ENCODE results near the gene DNAJC27. TPM values are rescaled to one million over a fixed set of nuclear protein-coding genes. Genes with fewer than 3 reads are reported as not detected.

DNAJC27 gene
- polyA plus RNA-seq, 1 of the 3 experiments (the other 2 are of a cell fraction) = 2.4 TPM

DNA sequence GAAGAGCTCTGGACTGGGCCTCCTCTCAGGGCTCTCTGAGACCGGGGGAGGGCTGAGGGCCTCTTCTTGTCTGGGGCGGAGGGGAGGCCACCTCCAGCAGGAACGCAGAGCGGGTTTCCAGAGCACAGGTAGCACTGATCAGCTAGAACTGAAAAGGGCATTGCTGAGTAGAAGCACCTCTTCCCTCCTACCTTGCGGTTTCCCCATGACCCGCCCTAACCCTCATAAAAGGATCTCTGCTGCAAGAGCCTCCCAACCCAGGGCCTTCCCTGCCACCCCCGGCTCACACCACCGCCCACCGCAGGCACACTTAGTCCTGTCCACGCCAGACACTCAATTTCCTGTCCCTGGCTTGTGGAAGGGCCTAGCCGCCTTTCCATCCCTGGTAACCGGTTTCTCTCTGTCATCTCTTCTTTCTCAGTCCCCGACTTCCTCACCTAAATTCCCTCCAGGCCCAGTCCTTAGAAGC, 52.7 kb downstream of the DNAJC27 start:
- TF ChIP-seq MXI1 (IDR thresholded peaks at IDR 0.05; ENCODE audit: low read depth, low read length) (no peak), RFX5 (IDR thresholded peaks at IDR 0.05; ENCODE audit: low read length) (no peak)
- TF ChIP-seq, protein P1, sequence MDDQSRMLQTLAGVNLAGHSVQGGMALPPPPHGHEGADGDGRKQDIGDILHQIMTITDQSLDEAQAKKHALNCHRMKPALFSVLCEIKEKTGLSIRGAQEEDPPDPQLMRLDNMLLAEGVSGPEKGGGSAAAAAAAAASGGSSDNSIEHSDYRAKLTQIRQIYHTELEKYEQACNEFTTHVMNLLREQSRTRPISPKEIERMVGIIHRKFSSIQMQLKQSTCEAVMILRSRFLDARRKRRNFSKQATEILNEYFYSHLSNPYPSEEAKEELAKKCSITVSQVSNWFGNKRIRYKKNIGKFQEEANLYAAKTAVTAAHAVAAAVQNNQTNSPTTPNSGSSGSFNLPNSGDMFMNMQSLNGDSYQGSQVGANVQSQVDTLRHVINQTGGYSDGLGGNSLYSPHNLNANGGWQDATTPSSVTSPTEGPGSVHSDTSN (IDR thresholded peaks at IDR 0.05) = no peak
- TF ChIP-seq, protein P2, sequence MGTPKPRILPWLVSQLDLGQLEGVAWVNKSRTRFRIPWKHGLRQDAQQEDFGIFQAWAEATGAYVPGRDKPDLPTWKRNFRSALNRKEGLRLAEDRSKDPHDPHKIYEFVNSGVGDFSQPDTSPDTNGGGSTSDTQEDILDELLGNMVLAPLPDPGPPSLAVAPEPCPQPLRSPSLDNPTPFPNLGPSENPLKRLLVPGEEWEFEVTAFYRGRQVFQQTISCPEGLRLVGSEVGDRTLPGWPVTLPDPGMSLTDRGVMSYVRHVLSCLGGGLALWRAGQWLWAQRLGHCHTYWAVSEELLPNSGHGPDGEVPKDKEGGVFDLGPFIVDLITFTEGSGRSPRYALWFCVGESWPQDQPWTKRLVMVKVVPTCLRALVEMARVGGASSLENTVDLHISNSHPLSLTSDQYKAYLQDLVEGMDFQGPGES (IDR thresholded peaks at IDR 0.05; ENCODE audit: low read depth, low read length) = no peak
- TF ChIP-seq, protein P3, sequence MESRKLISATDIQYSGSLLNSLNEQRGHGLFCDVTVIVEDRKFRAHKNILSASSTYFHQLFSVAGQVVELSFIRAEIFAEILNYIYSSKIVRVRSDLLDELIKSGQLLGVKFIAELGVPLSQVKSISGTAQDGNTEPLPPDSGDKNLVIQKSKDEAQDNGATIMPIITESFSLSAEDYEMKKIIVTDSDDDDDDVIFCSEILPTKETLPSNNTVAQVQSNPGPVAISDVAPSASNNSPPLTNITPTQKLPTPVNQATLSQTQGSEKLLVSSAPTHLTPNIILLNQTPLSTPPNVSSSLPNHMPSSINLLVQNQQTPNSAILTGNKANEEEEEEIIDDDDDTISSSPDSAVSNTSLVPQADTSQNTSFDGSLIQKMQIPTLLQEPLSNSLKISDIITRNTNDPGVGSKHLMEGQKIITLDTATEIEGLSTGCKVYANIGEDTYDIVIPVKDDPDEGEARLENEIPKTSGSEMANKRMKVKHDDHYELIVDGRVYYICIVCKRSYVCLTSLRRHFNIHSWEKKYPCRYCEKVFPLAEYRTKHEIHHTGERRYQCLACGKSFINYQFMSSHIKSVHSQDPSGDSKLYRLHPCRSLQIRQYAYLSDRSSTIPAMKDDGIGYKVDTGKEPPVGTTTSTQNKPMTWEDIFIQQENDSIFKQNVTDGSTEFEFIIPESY (IDR thresholded peaks at IDR 0.05; ENCODE audit: borderline replicate concordance, low read depth) = no peak
- TF ChIP-seq, protein P4, sequence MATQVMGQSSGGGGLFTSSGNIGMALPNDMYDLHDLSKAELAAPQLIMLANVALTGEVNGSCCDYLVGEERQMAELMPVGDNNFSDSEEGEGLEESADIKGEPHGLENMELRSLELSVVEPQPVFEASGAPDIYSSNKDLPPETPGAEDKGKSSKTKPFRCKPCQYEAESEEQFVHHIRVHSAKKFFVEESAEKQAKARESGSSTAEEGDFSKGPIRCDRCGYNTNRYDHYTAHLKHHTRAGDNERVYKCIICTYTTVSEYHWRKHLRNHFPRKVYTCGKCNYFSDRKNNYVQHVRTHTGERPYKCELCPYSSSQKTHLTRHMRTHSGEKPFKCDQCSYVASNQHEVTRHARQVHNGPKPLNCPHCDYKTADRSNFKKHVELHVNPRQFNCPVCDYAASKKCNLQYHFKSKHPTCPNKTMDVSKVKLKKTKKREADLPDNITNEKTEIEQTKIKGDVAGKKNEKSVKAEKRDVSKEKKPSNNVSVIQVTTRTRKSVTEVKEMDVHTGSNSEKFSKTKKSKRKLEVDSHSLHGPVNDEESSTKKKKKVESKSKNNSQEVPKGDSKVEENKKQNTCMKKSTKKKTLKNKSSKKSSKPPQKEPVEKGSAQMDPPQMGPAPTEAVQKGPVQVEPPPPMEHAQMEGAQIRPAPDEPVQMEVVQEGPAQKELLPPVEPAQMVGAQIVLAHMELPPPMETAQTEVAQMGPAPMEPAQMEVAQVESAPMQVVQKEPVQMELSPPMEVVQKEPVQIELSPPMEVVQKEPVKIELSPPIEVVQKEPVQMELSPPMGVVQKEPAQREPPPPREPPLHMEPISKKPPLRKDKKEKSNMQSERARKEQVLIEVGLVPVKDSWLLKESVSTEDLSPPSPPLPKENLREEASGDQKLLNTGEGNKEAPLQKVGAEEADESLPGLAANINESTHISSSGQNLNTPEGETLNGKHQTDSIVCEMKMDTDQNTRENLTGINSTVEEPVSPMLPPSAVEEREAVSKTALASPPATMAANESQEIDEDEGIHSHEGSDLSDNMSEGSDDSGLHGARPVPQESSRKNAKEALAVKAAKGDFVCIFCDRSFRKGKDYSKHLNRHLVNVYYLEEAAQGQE (IDR thresholded peaks at IDR 0.05; ENCODE audit: low read depth, low read length) = no peak
- TF ChIP-seq, protein P5, sequence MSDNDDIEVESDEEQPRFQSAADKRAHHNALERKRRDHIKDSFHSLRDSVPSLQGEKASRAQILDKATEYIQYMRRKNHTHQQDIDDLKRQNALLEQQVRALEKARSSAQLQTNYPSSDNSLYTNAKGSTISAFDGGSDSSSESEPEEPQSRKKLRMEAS (IDR thresholded peaks at IDR 0.05; ENCODE audit: low read depth) = no peak
- peak overlapping the region; percentile 92; the same call in 1 of the 2 replicates for H2AFZ ChIP-seq (ENCODE audit: low read depth)
- H3K9me3 ChIP-seq = no peaks in the 10 kb centered on the region
- WGBS (ENCODE audit: low lambda C conversion rate) = 59% methylated on average over 12 of the region's 13 CpGs
- peaks cover 8% of the 10 kb centered on the region; the same call in 1 of the 2 replicates for H3K79me2 ChIP-seq (ENCODE audit: insufficient read depth)
- peaks cover 0 to 27% of the 10 kb centered on the region in 2 experiments; a peak in 1 of 4 replicates for H3K4me1 ChIP-seq (ENCODE audit: control insufficient read depth in 1 of 2, insufficient read depth in 2 of 2, low read depth in 1 of 2, low read length in 1 of 2)
- H3K36me3 ChIP-seq (replicated peaks in 1 of 2; ENCODE audit: control insufficient read depth in 1 of 2, insufficient read depth in 2 of 2, low read length in 1 of 2) = no peaks in the 10 kb centered on the region
- H4K20me1 ChIP-seq (ENCODE audit: insufficient read depth) = no peaks in the 10 kb centered on the region
- H3K4me2 ChIP-seq = peak overlapping the region; percentile 94
- no peaks in the 10 kb centered on the region for H3K27me3 ChIP-seq (ENCODE audit: insufficient read depth)
- POLR2A ChIA-PET = interaction anchor here (1.0 kb wide), 1 partner anchor 9 kb away, joined by 6 read pairs; no protein-coding TSS in a partner anchor
- peak overlapping the region; percentile 66 for H3K9ac ChIP-seq
- CTCF ChIA-PET = interaction anchor here (1.6 to 3.1 kb wide), 2 partner anchors 91 to 210 kb away, joined by 5 to 11 read pairs; no protein-coding TSS in a partner anchor
- peaks cover 6% of the 10 kb centered on the region for H3F3A ChIP-seq (replicated peaks; ENCODE audit: insufficient read depth)
- no peak overlapping the region; a peak in 2 of 4 replicates for H3K27ac ChIP-seq (ENCODE audit: low read depth in 2 of 2, low read length in 1 of 2)
- H3K9me2 ChIP-seq = no peaks in the 10 kb centered on the region
- peak overlapping the region; percentile 66 to 73 for H3K4me3 ChIP-seq (ENCODE audit: low read depth in 2 of 2, low read length in 1 of 2)
- DNase-seq = peak; percentile 80
